22Rv1 (cell line): ENCODE measurements around the gene ALPP.

Experiments
- H3K27ac ChIP-seq: fragments of 450-650 bp; 2 replicates; pipeline ENCODE4 v1.5.1; 2017
- ZFX ChIP-seq: fragments of 450-650 bp; IDR thresholded peaks from 2 replicates; pipeline ENCODE4 v1.6.1; 2017; ENCODE audit warnings: antibody characterized with exemption, borderline replicate concordance
- TF ChIP-seq, protein P1 (sequence below): fragments of 450-650 bp; IDR thresholded peaks from 2 replicates; pipeline ENCODE4 v1.5.1; 2017; ENCODE audit warnings: mild to moderate bottlenecking

ALPP gene

GRCh38 chr2:232340171-232340935 lies 38.2 kb upstream of the ALPP start:
- TF ChIP-seq, protein P1, sequence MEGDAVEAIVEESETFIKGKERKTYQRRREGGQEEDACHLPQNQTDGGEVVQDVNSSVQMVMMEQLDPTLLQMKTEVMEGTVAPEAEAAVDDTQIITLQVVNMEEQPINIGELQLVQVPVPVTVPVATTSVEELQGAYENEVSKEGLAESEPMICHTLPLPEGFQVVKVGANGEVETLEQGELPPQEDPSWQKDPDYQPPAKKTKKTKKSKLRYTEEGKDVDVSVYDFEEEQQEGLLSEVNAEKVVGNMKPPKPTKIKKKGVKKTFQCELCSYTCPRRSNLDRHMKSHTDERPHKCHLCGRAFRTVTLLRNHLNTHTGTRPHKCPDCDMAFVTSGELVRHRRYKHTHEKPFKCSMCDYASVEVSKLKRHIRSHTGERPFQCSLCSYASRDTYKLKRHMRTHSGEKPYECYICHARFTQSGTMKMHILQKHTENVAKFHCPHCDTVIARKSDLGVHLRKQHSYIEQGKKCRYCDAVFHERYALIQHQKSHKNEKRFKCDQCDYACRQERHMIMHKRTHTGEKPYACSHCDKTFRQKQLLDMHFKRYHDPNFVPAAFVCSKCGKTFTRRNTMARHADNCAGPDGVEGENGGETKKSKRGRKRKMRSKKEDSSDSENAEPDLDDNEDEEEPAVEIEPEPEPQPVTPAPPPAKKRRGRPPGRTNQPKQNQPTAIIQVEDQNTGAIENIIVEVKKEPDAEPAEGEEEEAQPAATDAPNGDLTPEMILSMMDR = no peak
- TF ChIP-seq ZFX = no peak
- H3K27ac ChIP-seq = no peak overlapping the region

- peak overlapping the region; percentile 17; the same call in 1 of the 2 replicates for H3K27ac ChIP-seq
- TF ChIP-seq, protein P1 = no peak
- no peak for TF ChIP-seq ZFX
These were observed 37.4 kb upstream of the ALPP start for GRCh38 chr2:232341061-232341738.

DNA sequence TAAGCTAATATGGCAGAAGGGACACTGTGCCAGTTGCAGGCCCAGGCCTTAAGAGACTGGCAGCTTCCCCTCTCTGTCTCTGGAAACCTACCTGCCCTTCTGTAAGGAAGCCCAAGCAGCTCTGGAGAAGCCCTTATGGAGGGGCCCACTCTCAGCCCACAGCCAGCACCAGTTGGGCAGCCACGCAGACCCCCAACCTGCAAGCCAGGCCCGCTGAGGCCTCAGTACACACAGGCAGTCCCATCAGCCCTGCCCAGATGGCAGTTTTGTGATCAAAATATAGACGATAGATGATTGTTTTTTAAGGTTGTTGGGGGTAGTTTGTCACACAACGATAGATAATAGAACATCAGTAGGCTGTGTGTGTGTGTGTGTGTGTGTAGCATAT lies 36.8 kb upstream of the ALPP start:
- TF ChIP-seq, protein P1 = no peak
- TF ChIP-seq ZFX = no peak
- H3K27ac ChIP-seq = peak overlapping the region; percentile 17; the same call in 1 of the 2 replicates

DNA sequence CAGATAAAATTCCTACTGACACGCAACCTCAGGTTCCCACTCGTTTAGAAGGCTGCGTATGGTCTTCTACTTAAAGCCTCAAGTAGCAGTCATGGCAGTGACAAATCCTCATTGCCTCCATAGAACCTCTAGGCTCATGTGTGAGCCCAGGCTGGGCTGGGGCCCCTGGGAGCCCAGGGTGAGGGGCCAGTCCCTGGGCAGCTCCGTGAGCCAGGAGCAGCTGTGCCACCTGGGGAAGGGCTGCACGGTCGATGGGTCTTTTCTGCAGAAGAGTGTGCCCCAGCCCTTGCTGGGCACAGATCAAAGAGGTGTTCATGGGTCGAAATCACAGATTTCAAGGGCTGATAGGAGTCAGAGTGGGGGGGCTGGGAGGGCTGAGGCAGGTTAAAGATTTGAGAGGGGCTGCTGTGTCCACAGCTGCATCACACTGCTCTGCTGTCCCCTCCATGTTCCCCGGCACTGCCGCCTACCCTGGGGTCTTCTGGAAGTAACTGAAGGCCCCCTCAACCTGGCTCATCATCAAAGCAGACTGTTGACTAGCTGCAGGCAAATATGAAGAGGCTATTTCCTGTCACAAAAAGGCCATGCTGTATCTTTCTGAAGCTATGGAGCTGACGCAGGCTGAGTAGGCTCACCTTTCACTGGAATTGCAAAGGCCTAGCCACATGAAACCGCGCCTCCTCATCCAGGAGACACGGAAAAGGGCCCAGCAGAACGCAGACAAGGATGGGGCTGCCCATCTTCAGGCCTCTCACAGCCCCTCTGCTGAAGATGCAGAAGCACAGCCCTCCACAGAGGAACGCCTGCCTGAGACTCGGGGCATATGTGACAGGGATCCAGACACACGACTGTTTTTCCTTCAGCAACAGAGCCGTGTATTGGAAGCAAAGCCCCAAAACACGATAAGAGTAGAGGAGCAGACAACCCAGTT lies 35.7 kb upstream of the ALPP start:
- H3K27ac ChIP-seq = no peak overlapping the region
- TF ChIP-seq, protein P1 = no peak
- no peak for TF ChIP-seq ZFX

DNA sequence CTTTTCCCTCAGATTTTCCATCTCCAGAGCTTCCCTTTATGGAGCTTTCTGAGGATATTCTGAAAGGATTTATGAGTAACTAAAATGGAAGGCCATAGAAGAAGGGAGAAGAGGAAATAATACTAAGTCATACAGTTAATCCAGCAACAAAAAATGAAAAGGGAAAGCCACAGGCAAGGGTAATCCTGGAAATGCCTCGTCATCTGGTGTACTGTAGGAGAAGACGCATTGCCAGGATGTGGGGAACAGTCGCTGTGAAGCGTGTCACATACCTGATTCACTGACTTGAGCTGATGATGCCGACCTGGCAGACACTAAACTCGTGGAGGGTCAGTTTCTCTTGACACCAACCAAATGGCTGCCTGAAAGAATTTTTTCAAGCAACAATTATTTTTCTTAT lies 34.7 kb upstream of the ALPP start:
- no peak overlapping the region for H3K27ac ChIP-seq
- no peak for TF ChIP-seq ZFX
- TF ChIP-seq, protein P1 = no peak

DNA sequence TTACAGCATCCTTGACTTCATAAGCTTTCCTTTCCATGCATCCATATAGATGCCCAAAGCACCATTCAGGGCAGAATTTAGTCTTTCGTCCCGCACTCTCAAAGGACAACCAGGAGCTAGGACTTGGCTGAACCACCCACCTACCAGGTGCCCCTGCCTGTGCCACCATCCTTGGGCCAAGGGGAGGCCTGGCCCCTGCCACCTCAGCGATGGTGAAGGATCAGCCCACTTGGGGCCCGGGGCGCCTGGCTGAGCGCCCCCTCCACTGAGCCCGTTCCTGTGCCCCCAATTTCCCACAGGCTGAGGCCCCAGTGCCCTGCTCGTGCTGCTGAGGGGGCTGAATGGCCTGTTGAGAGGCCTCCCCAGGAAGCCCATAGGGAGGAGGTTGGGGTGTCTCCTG lies 33.3 kb upstream of the ALPP start:
- TF ChIP-seq ZFX = no peak
- TF ChIP-seq, protein P1 = no peak
- H3K27ac ChIP-seq = no peak overlapping the region
